SK-N-SH treated with all-trans-retinoic acid at 6 μM for 48 hours (cell line): ENCODE results near the gene HTR7.
"Not testable (repeated sequence)": the region's sequence is repeated elsewhere in the genome, so short reads cannot be mapped to it uniquely, and the experiment has no call there.

Experiments
- ARNTL ChIP-seq: fragments of 450-650 bp; formaldehyde crosslinking; IDR thresholded peaks from 2 replicates; pipeline ENCODE4 v1.5.0; 2020; ENCODE audit warnings: low read depth, mild to moderate bottlenecking, moderate library complexity, borderline replicate concordance
- BACH2 ChIP-seq: fragments of 250-450 bp; sonication (Bioruptor Pico); IDR thresholded peaks from 2 replicates; pipeline ENCODE4 v1.9.0; 2021; ENCODE audit warnings: mild to moderate bottlenecking, borderline replicate concordance
- CREB5 ChIP-seq: fragments of 250-450 bp; sonication (Bioruptor Pico); IDR thresholded peaks from 2 replicates; pipeline ENCODE4 v1.5.1; 2020; ENCODE audit warnings: low read depth, mild to moderate bottlenecking, moderate library complexity
- GLIS3 ChIP-seq: fragments of 250-450 bp; sonication (Bioruptor Pico); IDR thresholded peaks from 2 replicates; pipeline ENCODE4 v1.5.0; 2020; ENCODE audit warnings: mild to moderate bottlenecking, moderate library complexity
- ISL1 ChIP-seq: fragments of 250-450 bp; sonication (Bioruptor Pico); IDR thresholded peaks from 2 replicates; pipeline ENCODE4 v2.1.2; 2022; ENCODE audit warnings: mild to moderate bottlenecking, moderate library complexity
- PATZ1 ChIP-seq: fragments of 250-450 bp; sonication (Bioruptor Pico); IDR thresholded peaks from 2 replicates; pipeline ENCODE4 v1.8.0; 2020; ENCODE audit warnings: mild to moderate bottlenecking, moderate library complexity, borderline replicate concordance
- RARB ChIP-seq: fragments of 250-450 bp; sonication (Bioruptor Pico); IDR thresholded peaks from 2 replicates; pipeline ENCODE4 v1.8.0; 2021; ENCODE audit warnings: mild to moderate bottlenecking, moderate library complexity
- TCF4 ChIP-seq: fragments of 250-450 bp; sonication (Bioruptor Pico); IDR thresholded peaks from 2 replicates; pipeline ENCODE4 v1.8.0; 2021; ENCODE audit warnings: mild to moderate bottlenecking, moderate library complexity, borderline replicate concordance
- ZC3H10 ChIP-seq: fragments of 250-450 bp; sonication (Bioruptor Pico); IDR thresholded peaks from 2 replicates; pipeline ENCODE4 v1.5.1; 2021; ENCODE audit warnings: mild to moderate bottlenecking, moderate library complexity
- ZFP3 ChIP-seq: fragments of 250-450 bp; sonication (Bioruptor Pico); IDR thresholded peaks from 2 replicates; pipeline ENCODE4 v1.5.0; 2020; ENCODE audit warnings: mild to moderate bottlenecking, moderate library complexity
- ZFP30 ChIP-seq: fragments of 450-650 bp; formaldehyde crosslinking; IDR thresholded peaks from 2 replicates; pipeline ENCODE4 v1.5.0; 2022; ENCODE audit warnings: mild to moderate bottlenecking, moderate library complexity
- ZNF70 ChIP-seq: fragments of 450-650 bp; formaldehyde crosslinking; IDR thresholded peaks from 2 replicates; pipeline ENCODE4 v1.5.0; 2020; ENCODE audit warnings: mild to moderate bottlenecking, moderate library complexity
- ZNF8 ChIP-seq: fragments of 450-650 bp; formaldehyde crosslinking; IDR thresholded peaks from 2 replicates; pipeline ENCODE4 v1.5.0; 2020; ENCODE audit warnings: mild to moderate bottlenecking, moderate library complexity
- TF ChIP-seq, protein P1 (sequence below): fragments of 250-450 bp; sonication (Bioruptor Pico); IDR thresholded peaks from 2 replicates; pipeline ENCODE4 v1.8.0; 2021; ENCODE audit warnings: low read depth, mild to moderate bottlenecking, moderate library complexity, borderline replicate concordance

GRCh38 chr10:90821864-90822263, 36.0 kb downstream of the HTR7 start:
- not testable (repeated sequence) for TF ChIP-seq ZFP3; ZC3H10 (CRISPR knock-in tag); ZNF70 (CRISPR knock-in tag); CREB5; ISL1 (CRISPR knock-in tag); TCF4 (CRISPR knock-in tag); ARNTL (CRISPR knock-in tag); BACH2; PATZ1; RARB (CRISPR knock-in tag); ZNF8 (CRISPR knock-in tag); ZFP30 (CRISPR knock-in tag); GLIS3 (CRISPR knock-in tag)
- TF ChIP-seq, protein P1, sequence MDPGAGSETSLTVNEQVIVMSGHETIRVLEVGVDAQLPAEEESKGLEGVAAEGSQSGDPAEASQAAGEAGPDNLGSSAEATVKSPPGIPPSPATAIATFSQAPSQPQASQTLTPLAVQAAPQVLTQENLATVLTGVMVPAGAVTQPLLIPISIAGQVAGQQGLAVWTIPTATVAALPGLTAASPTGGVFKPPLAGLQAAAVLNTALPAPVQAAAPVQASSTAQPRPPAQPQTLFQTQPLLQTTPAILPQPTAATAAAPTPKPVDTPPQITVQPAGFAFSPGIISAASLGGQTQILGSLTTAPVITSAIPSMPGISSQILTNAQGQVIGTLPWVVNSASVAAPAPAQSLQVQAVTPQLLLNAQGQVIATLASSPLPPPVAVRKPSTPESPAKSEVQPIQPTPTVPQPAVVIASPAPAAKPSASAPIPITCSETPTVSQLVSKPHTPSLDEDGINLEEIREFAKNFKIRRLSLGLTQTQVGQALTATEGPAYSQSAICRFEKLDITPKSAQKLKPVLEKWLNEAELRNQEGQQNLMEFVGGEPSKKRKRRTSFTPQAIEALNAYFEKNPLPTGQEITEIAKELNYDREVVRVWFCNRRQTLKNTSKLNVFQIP, result not testable (repeated sequence)
